ENCODE measurements around the gene IMMP2L. TPM values are rescaled to one million over a fixed set of nuclear protein-coding genes. Genes with fewer than 3 reads are reported as not detected.

Gene IMMP2L
- total RNA-seq, 4 donors from 2014 or later, result 2.6 to 69.1 (median 34.7) TPM

- H3K4me1 ChIP-seq, result no peaks in the 10 kb centered on the region
- no peak for TF ChIP-seq CTCF (IDR thresholded peaks at IDR 0.05)
- TF ChIP-seq POLR2A (IDR thresholded peaks at IDR 0.05), result no peak
- no peak for DNase-seq
- no peaks in the 10 kb centered on the region for H3K27me3 ChIP-seq
- H3K9me3 ChIP-seq, result peaks cover 0 to 7% of the 10 kb centered on the region in 2 donors
- no peak overlapping the region for H3K27ac ChIP-seq
- H3K4me3 ChIP-seq, result no peak overlapping the region
- no peaks in the 10 kb centered on the region for H3K36me3 ChIP-seq
- intact Hi-C loops (cut with DNase I; ENCODE audit: low total_unique reads), result no loop called here
These were observed 216.1 kb downstream of the IMMP2L start for GRCh38 chr7:111346219-111346618.

- H3K36me3 ChIP-seq, result no peaks in the 10 kb centered on the region
- no peak for DNase-seq
- no peak overlapping the region for H3K27ac ChIP-seq
- H3K4me1 ChIP-seq, result no peaks in the 10 kb centered on the region
- TF ChIP-seq CTCF (IDR thresholded peaks at IDR 0.05) (no peak), POLR2A (IDR thresholded peaks at IDR 0.05) (no peak)
- H3K4me3 ChIP-seq, result no peak overlapping the region
- intact Hi-C loops (cut with DNase I; ENCODE audit: low total_unique reads), result no loop called here
- H3K9me3 ChIP-seq, result peaks cover 0 to 7% of the 10 kb centered on the region in 2 donors
- no peaks in the 10 kb centered on the region for H3K27me3 ChIP-seq
These were observed 219.3 kb downstream of the IMMP2L start for GRCh38 chr7:111343017-111343416.

- DNase-seq, result no peak
- TF ChIP-seq POLR2A (IDR thresholded peaks at IDR 0.05) (no peak), CTCF (IDR thresholded peaks at IDR 0.05) (no peak)
- intact Hi-C loops (cut with DNase I; ENCODE audit: low total_unique reads), result no loop called here
- Histone ChIP-seq H3K27ac (no peak overlapping the region), H3K4me3 (no peak overlapping the region), H3K36me3 (no peaks in the 10 kb centered on the region), H3K9me3 (peaks cover 0 to 7% of the 10 kb centered on the region in 2 donors), H3K27me3 (no peaks in the 10 kb centered on the region), H3K4me1 (no peaks in the 10 kb centered on the region)
These were observed 223.3 kb downstream of the IMMP2L start for GRCh38 chr7:111339006-111339405.

GRCh38 chr7:111333010-111333409, 229.3 kb downstream of the IMMP2L start:
- no peak for TF ChIP-seq CTCF (IDR thresholded peaks at IDR 0.05)
- no peak for TF ChIP-seq POLR2A (IDR thresholded peaks at IDR 0.05)
- H3K27ac ChIP-seq, result no peak overlapping the region
- no peaks in the 10 kb centered on the region for H3K4me1 ChIP-seq
- intact Hi-C loops (cut with DNase I; ENCODE audit: low total_unique reads), result no loop called here
- no peaks in the 10 kb centered on the region for H3K9me3 ChIP-seq
- H3K36me3 ChIP-seq, result no peaks in the 10 kb centered on the region
- no peaks in the 10 kb centered on the region for H3K27me3 ChIP-seq
- no peak overlapping the region for H3K4me3 ChIP-seq
- no peak for DNase-seq

- Histone ChIP-seq H3K4me1 (no peaks in the 10 kb centered on the region), H3K27ac (no peak overlapping the region), H3K36me3 (no peaks in the 10 kb centered on the region), H3K9me3 (no peaks in the 10 kb centered on the region), H3K4me3 (no peak overlapping the region), H3K27me3 (no peaks in the 10 kb centered on the region)
- no peak for DNase-seq
- TF ChIP-seq POLR2A (IDR thresholded peaks at IDR 0.05) (no peak), CTCF (IDR thresholded peaks at IDR 0.05) (no peak)
- intact Hi-C loops (cut with DNase I; ENCODE audit: low total_unique reads), result no loop called here
These were observed 232.1 kb downstream of the IMMP2L start for GRCh38 chr7:111330235-111330523.

Measured in uterus (tissue), 4 donors.